HepG2 (cell line): Measurements from ENCODE around the gene STIM2. TPM values are rescaled to one million over a fixed set of nuclear protein-coding genes. Genes with fewer than 3 reads are reported as not detected.

ENCODE experiments used
- ATAC-seq: fragments of 200-7000 bp; cut with Tn5 transposase; 3 replicates; pipeline ENCODE4 v1.9.1; 2020; ENCODE audit warnings: mild to moderate bottlenecking, moderate library complexity
- BruUV-seq: library from RNA; stranded (reverse); fragments of 400-500 nt; replicated peaks from 2 replicates; lab custom pipeline; 2021; lab: Mats Ljungman, UMichigan
- CTCF ChIA-PET: fragments of 300-600 bp; formaldehyde crosslinking; extraction: SDS; loops from one replicate; lab custom pipeline; 2021; ENCODE audit warnings: low total read pairs, inconsistent platforms, low intra/inter-chr PET ratio; lab: Yijun Ruan, JAX
- POLR2A ChIA-PET: fragments of 350-600 bp; sonication (Branson Sonifier 250); formaldehyde crosslinking; loops from one replicate; lab custom pipeline; 2020; ENCODE audit warnings: antibody characterized with exemption, inconsistent platforms; lab: Yijun Ruan, JAX
- DNase-seq: peaks from one replicate; pipeline ENCODE4 v3.0.0-alpha.2; 2015; ENCODE audit warnings: low spot score
- FAIRE-seq: peaks from 3 replicates; lab custom pipeline; 2011; peaks lifted over from hg19 to GRCh38; lab: Jason Lieb, UNC
- H2AFZ ChIP-seq: one replicate; pipeline ENCODE4 v1.6.1; 2011; ENCODE audit warnings: low read length, inconsistent platforms
- H3K27ac ChIP-seq: fragments of 300-600 bp; 3 replicates; pipeline ENCODE4 v1.8.0; 2011; ENCODE audit warnings: mixed run types, mild to moderate bottlenecking, mixed read lengths, low read length, inconsistent platforms; ENCODE audit not compliant: insufficient read depth; ENCODE audit errors: extremely low read length
- H3K27me3 ChIP-seq, 2 experiments: fragments of 200-600 bp in 1 of 2; 2 replicates in 1 of 2; 3 replicates in 1 of 2; pipeline versions ENCODE4 v1.6.0 to v1.8.0; 2011; ENCODE audit warnings: low read length in 2 of 2, mild to moderate bottlenecking in 2 of 2, moderate library complexity in 2 of 2, inconsistent platforms in 1 of 2; ENCODE audit not compliant: insufficient read depth in 2 of 2, control insufficient read depth in 1 of 2
- H3K36me3 ChIP-seq, 2 experiments: fragments of 200-600 bp in 1 of 2; replicated peaks in 1 of 2; 2 replicates in 1 of 2; 3 replicates in 1 of 2; pipeline versions ENCODE4 v1.5.1 to v1.8.0; 2011; ENCODE audit warnings: low read length in 2 of 2, inconsistent platforms in 1 of 2; ENCODE audit not compliant: insufficient read depth in 2 of 2, control insufficient read depth in 1 of 2
- H3K4me1 ChIP-seq: 2 replicates; pipeline ENCODE4 v1.5.1; 2012; ENCODE audit warnings: low read length, inconsistent platforms; ENCODE audit not compliant: insufficient read depth
- H3K4me2 ChIP-seq: 2 replicates; pipeline ENCODE4 v1.6.0; 2011; ENCODE audit warnings: low read depth, low read length, inconsistent platforms
- H3K4me3 ChIP-seq, 3 experiments: fragments of 200-600 bp in 1 of 3; sonication (generic), shearing (Covaris generic) in 1 of 3; replicated peaks in 1 of 3; 2 replicates each; pipeline ENCODE4 v1.5.1; 2011 to 2016; ENCODE audit warnings: low read length in 3 of 3, inconsistent platforms in 2 of 3, low read depth in 2 of 3, mild to moderate bottlenecking in 2 of 3, control low read depth in 1 of 3, mixed read lengths in 1 of 3; ENCODE audit not compliant: insufficient read depth in 1 of 3
- H3K79me2 ChIP-seq: one replicate; pipeline ENCODE4 v1.6.1; 2011; ENCODE audit warnings: low read length, inconsistent platforms; ENCODE audit not compliant: insufficient read depth
- H3K9ac ChIP-seq: 2 replicates; pipeline ENCODE4 v1.6.0; 2011; ENCODE audit warnings: mild to moderate bottlenecking, low read depth, low read length, inconsistent platforms; ENCODE audit not compliant: insufficient read depth
- H3K9me3 ChIP-seq: 2 replicates; pipeline ENCODE4 v1.5.1; 2012; ENCODE audit warnings: mild to moderate bottlenecking, low read length
- H4K20me1 ChIP-seq: 2 replicates; pipeline ENCODE4 v1.6.0; 2011; ENCODE audit warnings: inconsistent platforms, mild to moderate bottlenecking, low read length, moderate library complexity; ENCODE audit not compliant: insufficient read depth
- ETS1 ChIP-seq: sonication (generic); formaldehyde crosslinking; IDR thresholded peaks from 2 replicates; pipeline ENCODE4 v1.4.0; 2020; ENCODE audit warnings: missing genetic modification reagents
- HOXA5 ChIP-seq: sonication (generic); formaldehyde crosslinking; IDR thresholded peaks from 2 replicates; pipeline ENCODE4 v1.4.0; 2020; ENCODE audit warnings: missing genetic modification reagents
- RFX5 ChIP-seq: IDR thresholded peaks from 2 replicates; pipeline ENCODE4 v1.6.1; 2011; ENCODE audit warnings: low read depth, low read length, improper control_type of control experiment
- ZNF136 ChIP-seq: sonication (generic); formaldehyde crosslinking; IDR thresholded peaks from 2 replicates; pipeline ENCODE4 v1.8.1; 2022; ENCODE audit warnings: low read depth, mild to moderate bottlenecking, moderate library complexity, missing genetic modification reagents
- ZNF274 ChIP-seq: sonication (generic); formaldehyde crosslinking; IDR thresholded peaks from 2 replicates; pipeline ENCODE4 v1.5.1; 2020; ENCODE audit warnings: mild to moderate bottlenecking, missing genetic modification reagents
- ZNF839 ChIP-seq: sonication (generic); formaldehyde crosslinking; IDR thresholded peaks from 2 replicates; pipeline ENCODE4 v1.4.0; 2020; ENCODE audit warnings: missing genetic modification reagents, mild to moderate bottlenecking, borderline replicate concordance
- WGBS: methylation state at CpG from one replicate; pipeline ENCODE4 v1.1.6; 2017; ENCODE audit warnings: low lambda C conversion rate; 5-methylcytosine and 5-hydroxymethylcytosine counted together
- in situ Hi-C: cut with HindIII; loops from 2 replicates; pipeline ENCODE4 v1.10.0; 2017; ENCODE audit warnings: low pct_unique_long_range_greater_than_20kb; ENCODE audit not compliant: extremely low pct_ligation_motif_present
- intact Hi-C: fragments of 100-400 bp; cut with micrococcal nuclease; formaldehyde crosslinking; loops from one replicate; pipeline ENCODE4 v1.10.0; 2022; ENCODE audit not compliant: unreplicated experiment
- polyA plus RNA-seq, 8 experiments: library from polyadenylated mRNA; depleted of rRNA in 3 of 8; stranded (reverse) in 7 of 8; unstranded in 1 of 8; fragments of >200 nt; fragmentation: Illumina TruSeq in 4 of 8; extraction: Trizol in 4 of 8; gene quantifications; 2 replicates each; pipeline versions ENCODE4 v1.2.1 to v1.2.3, GENCODE V29; 2011 to 2016; ENCODE audit warnings: low read depth in 4 of 8, missing spikeins in 1 of 8, mixed read lengths in 1 of 8; ENCODE audit not compliant: insufficient read depth in 1 of 8
- total RNA-seq, 5 experiments: library from RNA; depleted of rRNA; stranded (reverse); fragments of >200 nt; fragmentation: Illumina TruSeq; extraction: Trizol; gene quantifications; 2 replicates each; pipeline ENCODE4 v1.2.3, GENCODE V29; 2016; ENCODE audit warnings: low read depth in 1 of 5

Gene STIM2
- total and polyA plus RNA-seq, 2 of the 13 experiments (the other 11 are each of a cell fraction or from before 2014, with no cell fraction given) = 19.3 to 19.4 TPM

- TF ChIP-seq ETS1 (CRISPR knock-in tag) = no peak
- TF ChIP-seq ZNF136 = no peak
Observed at GRCh38 chr4:26870576-26871262, 10.1 kb downstream of the STIM2 start (continued).

GRCh38 chr4:26871611-26872010, 11.0 kb downstream of the STIM2 start:
- no peaks in the 10 kb centered on the region for H3K9me3 ChIP-seq
- H2AFZ ChIP-seq = no peak overlapping the region
- H3K4me1 ChIP-seq = no peaks in the 10 kb centered on the region
- H3K27me3 ChIP-seq = no peaks in the 10 kb centered on the region
- H3K9ac ChIP-seq = no peak overlapping the region
- BruUV-seq = no TSS peak
- DNase-seq (no peak), ATAC-seq (no peak), FAIRE-seq (no peak)
- intact Hi-C loops (no loop called here), in situ Hi-C loops (no loop called here)
- no peaks in the 10 kb centered on the region for H4K20me1 ChIP-seq
- WGBS = 90% methylated on average over 3 of the region's 3 CpGs
- no peak overlapping the region for H3K27ac ChIP-seq
- ChIA-PET CTCF (no interaction called here), POLR2A (no interaction called here)
- H3K36me3 ChIP-seq = no peaks in the 10 kb centered on the region; a peak in 1 of 5 replicates
- peaks cover 17% of the 10 kb centered on the region for H3K79me2 ChIP-seq
- TF ChIP-seq ZNF274 (CRISPR knock-in tag) = no peak
- no peak for TF ChIP-seq ZNF839 (CRISPR knock-in tag)
- TF ChIP-seq HOXA5 = no peak
- no peak for TF ChIP-seq RFX5
- H3K4me3 ChIP-seq = no peak overlapping the region
- H3K4me2 ChIP-seq = no peak overlapping the region
